ENCODE measurements around the gene CEMIP. TPM values are rescaled to one million over a fixed set of nuclear protein-coding genes. Genes with fewer than 3 reads are reported as not detected.

The CEMIP gene
- total RNA-seq, 1 donor from 2014 or later: 0.83 TPM

GRCh38 chr15:80991421-80991820 is 212.3 kb downstream of the CEMIP start:
- no peaks in the 10 kb centered on the region for H3K9me3 Mint-ChIP-seq
- H3K4me1 Mint-ChIP-seq: peaks cover 20% of the 10 kb centered on the region
- no peaks in the 10 kb centered on the region for H3K36me3 Mint-ChIP-seq
- H3K4me3 Mint-ChIP-seq: no peak overlapping the region
- H3K27me3 Mint-ChIP-seq (ENCODE audit: low read depth): no peaks in the 10 kb centered on the region
- H3K27ac Mint-ChIP-seq: no peak overlapping the region
- DNase-seq (ENCODE audit: low spot score in 2 of 2, unreplicated experiment in 2 of 2): no peak
- TF ChIP-seq CTCF (IDR thresholded peaks at IDR 0.05; ENCODE audit: unreplicated experiment): no peak

GRCh38 chr15:80992006-80992405 is 212.8 kb downstream of the CEMIP start:
- Mint-ChIP-seq H3K4me1 (peaks cover 14% of the 10 kb centered on the region), H3K4me3 (no peak overlapping the region), H3K27ac (no peak overlapping the region), H3K36me3 (no peaks in the 10 kb centered on the region), H3K27me3 (ENCODE audit: low read depth) (no peaks in the 10 kb centered on the region), H3K9me3 (no peaks in the 10 kb centered on the region)
- no peak for DNase-seq (ENCODE audit: low spot score in 2 of 2, unreplicated experiment in 2 of 2)
- no peak for TF ChIP-seq CTCF (IDR thresholded peaks at IDR 0.05; ENCODE audit: unreplicated experiment)

- peaks cover 12% of the 10 kb centered on the region for H3K4me1 Mint-ChIP-seq
- no peak overlapping the region for H3K27ac Mint-ChIP-seq
- no peak overlapping the region for H3K4me3 Mint-ChIP-seq
- H3K9me3 Mint-ChIP-seq: no peaks in the 10 kb centered on the region
- H3K27me3 Mint-ChIP-seq (ENCODE audit: low read depth): no peaks in the 10 kb centered on the region
- TF ChIP-seq CTCF (IDR thresholded peaks at IDR 0.05; ENCODE audit: unreplicated experiment): no peak
- H3K36me3 Mint-ChIP-seq: peaks cover 1% of the 10 kb centered on the region
- no peak for DNase-seq (ENCODE audit: low spot score in 2 of 2, unreplicated experiment in 2 of 2)
Measured at GRCh38 chr15:80992441-80992840, 213.3 kb downstream of the CEMIP start.

- no peak overlapping the region for H3K4me3 Mint-ChIP-seq
- no peak overlapping the region for H3K27ac Mint-ChIP-seq
- H3K27me3 Mint-ChIP-seq (ENCODE audit: low read depth): no peaks in the 10 kb centered on the region
- peaks cover 6% of the 10 kb centered on the region for H3K4me1 Mint-ChIP-seq
- TF ChIP-seq CTCF (IDR thresholded peaks at IDR 0.05; ENCODE audit: unreplicated experiment): no peak
- peaks cover 2% of the 10 kb centered on the region for H3K36me3 Mint-ChIP-seq
- no peak for DNase-seq (ENCODE audit: low spot score in 2 of 2, unreplicated experiment in 2 of 2)
- no peaks in the 10 kb centered on the region for H3K9me3 Mint-ChIP-seq
Measured at GRCh38 chr15:80996247-80996646, 217.1 kb downstream of the CEMIP start.

GRCh38 chr15:80997692-80998091 is 218.5 kb downstream of the CEMIP start:
- Mint-ChIP-seq H3K27ac (no peak overlapping the region), H3K27me3 (ENCODE audit: low read depth) (no peaks in the 10 kb centered on the region), H3K4me1 (peaks cover 6% of the 10 kb centered on the region), H3K36me3 (peaks cover 2% of the 10 kb centered on the region), H3K9me3 (no peaks in the 10 kb centered on the region), H3K4me3 (no peak overlapping the region)
- no peak for TF ChIP-seq CTCF (IDR thresholded peaks at IDR 0.05; ENCODE audit: unreplicated experiment)
- no peak for DNase-seq (ENCODE audit: low spot score in 2 of 2, unreplicated experiment in 2 of 2)

GRCh38 chr15:80998251-80998650 is 219.1 kb downstream of the CEMIP start:
- Mint-ChIP-seq H3K4me1 (peaks cover 6% of the 10 kb centered on the region), H3K4me3 (no peak overlapping the region), H3K36me3 (peaks cover 3% of the 10 kb centered on the region), H3K9me3 (no peaks in the 10 kb centered on the region), H3K27me3 (ENCODE audit: low read depth) (no peaks in the 10 kb centered on the region), H3K27ac (no peak overlapping the region)
- no peak for TF ChIP-seq CTCF (IDR thresholded peaks at IDR 0.05; ENCODE audit: unreplicated experiment)
- no peak for DNase-seq (ENCODE audit: low spot score in 2 of 2, unreplicated experiment in 2 of 2)
